Hepatic stellate cell (primary cell): ENCODE results near the gene COL7A1.

ENCODE experiments used
- DNase-seq: peaks from one replicate; pipeline ENCODE4 v3.0.0; 2011; ENCODE audit warnings: low spot score

COL7A1 gene

DNA sequence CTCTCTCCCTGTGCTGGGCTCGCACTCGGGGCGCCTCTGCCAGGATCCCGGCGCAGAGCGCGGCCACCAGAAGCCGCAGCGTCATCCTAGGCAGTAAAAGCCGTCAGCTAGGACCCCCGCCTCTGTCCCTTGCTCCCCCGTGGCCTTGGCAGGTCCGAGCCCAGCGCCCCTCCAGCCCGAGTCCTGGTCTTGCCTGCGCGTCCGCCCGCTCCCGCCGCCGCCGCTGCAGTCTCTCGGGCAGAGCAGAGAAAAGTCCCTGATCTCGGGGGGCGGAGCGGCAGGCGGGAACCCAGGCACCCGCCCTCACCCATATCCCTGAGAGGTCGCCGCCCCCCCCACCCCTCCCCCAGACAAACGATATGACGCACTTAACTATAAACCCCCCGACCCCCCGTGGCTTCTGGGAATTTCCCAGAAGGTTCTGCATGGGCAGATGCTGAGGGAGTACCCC is at the start of gene COL7A1:
TSS of gene COL7A1 (minus strand) at position 255 of the 451 bp plus-strand sequence. CDS start at position 85, 170 bp downstream.
- DNase-seq, result peak; percentile 62

DNA sequence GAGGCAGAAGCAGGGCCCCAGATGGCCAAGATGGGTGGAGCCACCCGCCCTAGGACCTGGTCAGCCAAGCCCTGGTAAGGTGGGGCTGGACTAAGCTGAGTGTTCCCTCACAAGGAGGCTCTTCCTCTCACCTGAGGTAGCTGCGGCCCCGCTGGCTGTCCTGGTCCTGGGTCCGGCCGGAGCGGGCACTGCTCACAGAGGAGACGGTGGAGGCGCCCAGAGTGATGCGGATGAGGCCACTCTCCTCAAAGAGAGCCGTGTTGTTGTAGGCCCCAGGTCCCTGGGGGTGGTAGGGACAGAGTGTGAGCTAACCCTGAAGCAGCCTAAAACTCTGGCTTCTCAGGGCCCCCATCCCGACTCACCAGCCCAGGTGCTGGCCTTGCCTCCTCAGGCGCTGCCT is 47.5 kb upstream of the COL7A1 start:
- DNase-seq, result no peak

DNA sequence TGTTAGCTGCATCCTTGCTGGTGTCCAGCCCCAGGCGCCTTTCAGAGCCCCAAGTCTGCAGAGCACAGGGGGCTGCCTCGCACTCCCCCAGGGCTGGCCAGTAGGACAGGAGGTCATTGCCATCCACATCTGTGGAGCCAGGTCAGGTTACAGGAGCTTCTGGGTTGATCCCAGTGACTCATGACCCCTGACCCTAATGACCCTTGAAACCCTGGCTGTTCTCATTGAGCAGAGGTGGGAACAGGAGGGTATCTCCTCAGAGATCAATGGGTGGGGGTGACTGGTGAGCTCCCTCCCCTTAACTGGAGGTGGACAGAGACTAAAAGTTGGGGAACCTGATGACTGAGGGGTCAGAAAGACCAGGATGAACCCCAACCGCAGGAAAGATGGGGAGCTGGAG is 46.3 kb upstream of the COL7A1 start:
- DNase-seq, result no peak

DNA sequence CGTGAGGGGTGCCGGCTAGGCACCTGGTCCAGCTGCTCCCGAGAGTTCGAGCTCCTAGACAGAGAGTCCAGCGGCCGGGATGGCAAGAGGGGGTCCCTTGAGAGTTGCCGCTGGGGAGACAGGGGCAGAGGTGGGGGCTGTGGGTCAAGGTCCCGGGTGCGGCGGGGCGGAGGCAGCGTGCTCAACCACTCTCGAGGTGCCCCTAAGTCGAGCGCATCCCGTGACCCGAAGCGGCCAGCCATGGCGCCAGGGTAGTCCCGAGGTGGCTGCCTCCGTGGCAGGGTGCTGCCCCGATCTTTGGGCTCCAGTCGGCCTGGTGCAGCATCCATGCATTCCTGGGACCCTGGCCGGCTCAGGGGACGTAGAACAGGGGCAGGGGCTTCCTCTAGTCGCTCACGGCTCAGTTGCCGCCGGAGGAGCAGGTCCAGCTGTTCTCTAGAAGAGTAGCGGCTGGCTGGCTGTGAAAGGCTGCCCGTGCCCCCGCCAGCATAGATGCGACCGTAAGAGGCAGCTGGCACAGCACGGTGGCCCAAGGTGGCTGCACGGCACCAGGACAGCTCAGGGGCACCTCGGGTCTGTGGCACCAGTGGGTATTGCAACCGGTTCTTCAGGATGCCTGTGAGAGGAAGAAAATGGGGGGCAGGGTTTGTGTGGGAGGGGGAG is 44.9 kb upstream of the COL7A1 start:
- no peak for DNase-seq

DNA sequence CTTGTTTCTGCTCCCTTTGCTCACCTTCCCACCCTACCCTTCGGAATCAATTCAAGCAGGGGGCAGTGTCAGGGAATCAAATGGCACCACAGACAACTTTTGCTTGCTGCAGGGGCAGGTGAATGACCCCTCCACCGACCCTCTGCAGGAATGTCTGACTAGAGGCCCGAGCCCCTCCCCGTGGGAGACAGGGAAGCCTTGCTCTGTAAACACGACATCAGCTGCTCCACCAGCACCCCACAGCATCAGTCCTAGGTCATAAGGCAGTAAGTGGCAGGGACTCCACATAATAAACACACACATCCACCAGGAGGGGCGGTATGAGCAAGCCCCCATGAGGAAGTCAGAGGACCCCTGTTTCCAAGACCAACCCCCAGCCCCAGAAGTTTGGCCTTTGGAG is 42.2 kb upstream of the COL7A1 start:
- DNase-seq, result no peak

DNA sequence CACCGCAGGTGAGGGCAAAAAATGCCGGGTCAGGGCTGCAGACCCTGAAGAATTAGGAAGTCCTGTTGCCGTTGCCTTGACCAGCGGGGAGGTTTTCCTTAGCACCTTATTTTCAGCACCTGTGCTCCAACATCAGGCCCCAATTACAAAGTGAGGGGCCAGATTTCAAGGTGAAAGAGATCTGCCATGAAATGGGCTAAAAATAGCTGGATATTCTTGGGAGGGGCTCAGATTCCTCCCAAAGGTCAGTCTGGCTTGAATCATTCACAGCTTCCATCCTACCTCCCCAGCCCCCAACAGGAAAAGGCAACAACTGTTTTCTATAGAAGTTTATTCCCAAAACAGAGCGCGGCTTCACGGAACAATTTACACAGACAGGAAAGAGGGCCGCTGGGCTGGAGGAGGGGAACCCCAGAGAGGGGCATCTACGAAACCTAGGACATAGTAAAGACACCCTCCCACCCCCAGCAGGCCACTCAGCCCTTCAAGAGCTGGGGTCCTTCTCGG is 41.1 kb upstream of the COL7A1 start:
- no peak for DNase-seq

DNA sequence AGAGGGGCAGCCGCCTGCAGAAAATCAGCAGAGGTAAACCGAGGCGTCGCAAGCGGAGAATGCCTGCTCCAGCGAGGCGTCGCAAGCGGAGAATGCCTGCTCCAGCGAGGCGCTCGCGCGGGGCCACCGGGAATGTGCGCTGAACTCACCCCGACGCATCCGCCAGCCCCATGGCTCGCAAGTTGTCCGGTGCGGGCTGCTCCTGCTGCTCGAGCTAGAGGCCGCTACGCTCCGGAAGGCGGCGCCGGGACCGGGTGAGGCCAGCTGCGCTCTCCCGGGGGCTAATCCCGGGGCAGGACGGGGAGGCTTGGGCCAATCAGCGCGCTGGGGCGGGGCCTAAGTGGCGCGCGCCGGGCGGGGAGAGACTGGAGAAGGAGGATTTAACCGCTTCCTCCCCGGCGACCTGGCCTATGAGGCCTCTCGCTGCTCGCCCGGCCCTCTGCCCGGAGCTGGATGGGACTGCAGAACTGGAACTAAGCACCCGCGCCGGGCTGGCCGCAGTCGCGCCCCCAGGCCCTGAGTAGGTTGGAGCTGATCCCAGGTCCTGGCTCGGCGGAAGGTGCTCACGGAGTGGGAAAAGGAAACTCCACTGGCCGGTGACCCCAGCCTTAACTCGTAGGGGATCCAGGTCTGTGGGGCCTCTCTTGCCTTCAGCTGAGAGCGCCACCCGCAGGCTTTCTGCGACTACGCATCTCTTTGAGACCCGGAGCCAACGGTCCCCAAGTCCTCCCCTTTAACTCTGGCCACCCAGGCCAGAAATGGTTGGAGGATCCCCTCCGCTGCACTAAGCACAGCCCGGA is 40.3 kb upstream of the COL7A1 start, which contains the start of gene SLC26A6:
TSS of gene SLC26A6 (minus strand) at position 240 of the 800 bp plus-strand sequence. CDS start at position 172, 68 bp downstream.
- peak; percentile 100 for DNase-seq

DNA sequence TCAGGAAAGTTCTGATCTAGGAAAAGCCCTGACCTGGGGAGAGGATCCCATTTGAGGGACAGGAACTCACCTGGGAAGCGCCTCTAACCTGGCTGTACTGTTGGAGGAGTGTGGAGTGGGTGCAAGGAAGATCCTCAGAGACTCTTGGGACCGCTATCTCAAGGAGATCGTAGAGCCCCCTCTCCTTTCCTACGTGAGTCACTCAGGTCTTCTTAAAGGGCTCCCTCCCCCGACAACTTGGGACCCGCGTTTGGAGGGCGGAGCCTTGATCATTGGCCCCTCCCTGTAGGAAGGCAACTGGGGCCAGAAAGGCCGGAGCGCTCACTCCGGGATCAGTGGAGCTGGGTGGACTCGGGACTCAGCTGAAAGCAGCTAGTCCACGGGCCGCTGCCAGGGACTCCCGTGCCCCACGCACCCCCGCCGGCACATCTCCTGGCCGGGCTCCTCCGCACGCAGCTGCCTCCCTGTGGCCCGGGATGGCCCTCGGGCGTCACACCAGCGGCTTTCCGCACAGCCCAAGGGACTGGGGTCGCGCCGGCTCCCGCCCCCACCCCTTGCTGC is 39.6 kb upstream of the COL7A1 start:
- peak; percentile 90 for DNase-seq

DNA sequence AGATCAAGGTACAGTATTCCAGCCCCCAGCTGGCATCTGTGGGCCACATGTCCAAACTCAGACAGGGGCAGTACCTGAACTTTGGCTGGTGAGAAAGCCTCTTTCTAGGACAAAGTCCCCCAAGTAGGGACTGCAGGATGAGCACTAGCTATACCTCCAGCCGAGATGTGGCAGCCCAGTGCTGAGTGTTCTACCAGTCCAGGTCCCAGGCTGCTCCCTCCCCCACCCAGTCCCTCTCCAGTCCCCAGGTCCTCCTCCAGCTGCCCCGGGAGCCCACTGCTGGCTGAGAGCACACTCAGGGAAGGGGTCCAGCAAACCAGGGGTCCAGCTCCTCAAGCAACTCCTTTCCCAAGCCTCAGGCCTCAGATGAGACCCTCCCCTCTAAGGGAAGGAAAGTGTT is 38.6 kb upstream of the COL7A1 start:
- DNase-seq, result no peak

DNA sequence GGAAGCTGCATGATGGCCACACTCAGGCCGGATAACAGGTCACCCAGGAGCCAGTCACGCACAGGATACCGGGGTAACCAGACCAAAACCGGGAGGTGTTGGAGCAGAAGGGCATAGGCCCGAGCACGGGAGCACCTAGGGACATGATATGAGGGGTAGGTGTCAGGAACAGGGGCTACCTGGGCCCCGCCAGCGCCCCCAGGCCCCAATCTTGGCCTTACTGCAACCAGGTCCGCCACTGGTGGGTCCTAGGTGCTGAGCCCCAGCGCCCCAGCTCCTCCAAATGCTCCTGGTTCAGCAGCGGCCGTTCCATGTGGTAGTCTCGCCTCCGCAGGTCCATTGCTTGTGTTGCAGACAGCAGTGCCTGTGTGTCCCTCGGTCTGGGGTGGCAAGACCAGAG is 38.1 kb upstream of the COL7A1 start:
- no peak for DNase-seq

DNA sequence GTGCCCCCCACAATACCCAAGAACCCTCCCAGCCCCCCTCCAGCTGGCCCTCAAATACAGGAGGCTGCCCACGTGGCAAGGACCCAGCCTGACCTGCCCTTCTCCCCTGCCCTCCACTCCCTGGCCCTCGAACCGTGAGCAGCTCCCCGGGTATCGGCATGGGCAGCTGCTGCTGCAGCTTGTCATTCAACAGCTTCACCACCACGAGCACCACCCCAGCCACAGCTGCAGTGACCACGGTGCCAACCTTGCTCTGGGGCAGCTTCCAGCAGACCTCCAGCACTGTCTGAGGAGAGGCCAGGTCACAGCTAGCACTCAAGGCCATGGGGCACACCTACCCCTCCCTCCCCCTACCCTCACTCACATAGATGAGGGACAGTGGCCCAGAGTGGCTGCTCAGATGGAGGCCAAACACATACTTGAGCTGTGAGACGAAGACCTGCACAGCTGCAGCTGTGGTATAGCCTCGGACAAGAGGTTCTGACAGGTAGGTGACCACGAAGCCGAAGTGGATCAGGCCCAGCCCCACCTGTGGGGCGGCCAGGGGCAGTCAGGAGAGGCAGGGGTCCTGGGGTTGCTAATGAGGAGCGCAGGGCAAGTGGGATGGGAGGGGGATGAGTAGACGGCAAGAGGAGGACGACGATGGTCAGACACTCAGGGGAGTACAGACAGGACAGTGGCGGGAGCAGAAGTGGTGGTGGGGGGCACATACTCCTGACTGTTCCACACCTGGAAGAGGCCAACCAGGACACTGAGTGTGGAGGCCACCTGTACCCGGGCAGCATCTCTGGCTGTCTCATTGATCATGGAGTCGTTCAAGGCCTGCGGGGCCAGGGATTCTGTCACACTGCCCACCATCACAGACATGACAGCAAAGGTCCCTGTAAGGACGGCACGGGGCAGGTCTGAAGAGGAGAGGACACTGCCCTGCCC is 36.7 kb upstream of the COL7A1 start:
- DNase-seq, result no peak

DNA sequence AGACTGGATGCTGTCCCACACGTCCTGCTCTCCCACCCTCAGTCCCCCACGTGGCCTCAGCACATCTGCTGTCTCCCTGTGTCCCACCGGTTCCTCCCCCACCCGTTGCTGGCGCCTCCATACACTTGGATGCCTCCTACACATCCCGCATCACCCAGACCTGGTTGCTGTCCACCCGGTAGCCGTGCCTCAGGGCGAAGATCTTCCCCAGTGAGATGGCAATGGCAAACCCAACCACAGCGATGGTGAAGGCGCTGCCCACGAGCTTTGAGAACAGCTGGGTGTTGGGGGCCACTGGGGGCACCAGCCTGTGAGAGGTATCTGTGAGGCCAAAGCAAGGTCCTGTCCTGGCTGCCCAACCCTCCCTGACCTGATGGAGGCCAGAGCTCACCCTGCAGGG is 35.7 kb upstream of the COL7A1 start:
- DNase-seq, result no peak

DNA sequence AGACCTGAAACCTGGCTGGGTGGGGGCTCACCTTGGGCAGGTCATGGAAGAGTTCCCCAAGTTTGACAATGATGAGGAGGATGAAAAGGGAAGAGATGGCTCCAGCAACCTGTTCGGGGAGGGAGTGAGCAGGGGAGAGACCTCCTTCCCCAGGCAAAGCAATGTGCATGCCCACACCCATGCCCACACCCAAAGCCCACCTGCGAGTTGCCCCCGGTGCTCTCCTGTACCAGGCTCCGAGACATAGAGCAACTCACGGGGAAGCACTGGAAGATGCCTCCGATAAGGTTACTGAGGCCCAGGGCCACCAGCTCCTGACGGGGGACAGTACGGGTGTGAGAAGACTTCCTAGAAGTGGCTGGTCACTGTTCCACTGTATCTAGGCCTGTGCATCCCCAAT is 35.3 kb upstream of the COL7A1 start:
- DNase-seq, result no peak

DNA sequence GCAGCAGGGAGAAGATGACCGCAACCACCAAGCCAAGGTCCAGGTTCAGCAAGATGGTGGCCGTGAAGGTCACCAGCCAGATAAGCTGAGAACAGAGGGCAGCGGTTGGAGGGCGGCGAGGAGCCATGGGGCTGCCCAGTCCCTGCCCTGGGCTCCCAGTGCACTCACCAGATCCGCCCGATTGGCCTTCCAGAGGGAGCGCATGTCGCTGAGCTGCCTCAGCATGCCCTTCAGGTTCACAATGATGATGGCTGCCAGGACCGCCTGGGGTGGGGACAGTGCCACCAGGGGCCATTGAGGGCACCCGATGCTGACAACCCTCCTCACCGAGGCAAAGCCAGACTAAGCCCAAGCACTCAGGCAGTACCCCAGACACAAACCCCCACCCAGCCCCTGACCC is 34.8 kb upstream of the COL7A1 start:
- no peak for DNase-seq

DNA sequence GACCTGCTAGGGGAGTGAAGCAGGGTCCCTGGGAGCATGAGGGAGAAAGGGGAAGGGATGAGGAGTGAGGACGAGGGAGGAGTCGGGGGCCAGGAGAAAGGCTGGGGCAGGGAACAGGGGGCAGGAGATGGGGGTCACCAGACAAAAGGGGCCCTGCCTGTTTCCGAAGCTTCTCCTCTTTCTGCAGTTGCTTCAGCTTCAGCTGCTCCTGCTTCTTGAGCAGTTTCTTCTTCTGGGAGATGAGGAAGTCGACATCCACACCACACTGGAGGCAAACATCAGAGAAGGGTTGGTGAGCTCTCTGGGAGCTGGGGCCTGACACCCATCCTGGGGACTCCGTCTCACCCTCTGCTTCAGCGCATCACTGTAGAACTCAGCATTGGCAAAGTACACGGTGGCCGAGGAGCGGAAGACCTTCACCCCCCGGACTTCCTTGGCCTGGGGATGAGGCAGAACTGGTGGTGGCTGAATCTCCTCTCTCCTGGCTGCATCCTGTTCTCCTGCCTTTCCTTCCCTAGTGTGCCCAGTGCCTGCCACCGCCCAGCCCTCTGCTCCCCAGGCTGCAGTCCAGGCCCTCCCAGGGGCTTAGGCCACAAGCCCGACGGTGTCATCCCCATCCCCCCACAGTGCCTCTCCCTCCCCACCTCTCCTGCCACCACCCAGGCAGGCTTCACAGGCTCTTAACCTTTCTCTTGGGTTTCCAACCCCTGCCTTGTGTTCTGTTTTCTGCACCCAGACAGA is 33.3 kb upstream of the COL7A1 start:
- no peak for DNase-seq

DNA sequence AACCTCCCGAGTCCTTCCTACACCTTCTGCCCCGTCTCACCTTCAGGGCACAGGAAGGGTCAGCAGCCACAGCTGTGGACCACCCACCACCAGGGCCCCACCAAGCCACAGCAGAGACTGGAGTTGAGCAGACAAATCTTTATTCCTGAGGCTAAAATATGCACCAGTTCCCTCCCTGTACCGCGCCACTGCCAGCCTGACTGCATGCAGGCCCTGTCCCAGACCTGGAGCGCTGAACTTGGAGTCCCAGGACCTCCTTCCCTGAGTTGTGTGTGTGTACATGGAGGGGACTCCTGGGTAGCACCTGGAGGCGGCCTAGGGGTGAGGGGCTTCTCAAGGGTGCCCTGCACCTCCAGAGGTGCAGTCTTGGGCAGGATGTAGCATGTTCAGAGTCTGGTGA is 30.5 kb upstream of the COL7A1 start:
- DNase-seq, result no peak

DNA sequence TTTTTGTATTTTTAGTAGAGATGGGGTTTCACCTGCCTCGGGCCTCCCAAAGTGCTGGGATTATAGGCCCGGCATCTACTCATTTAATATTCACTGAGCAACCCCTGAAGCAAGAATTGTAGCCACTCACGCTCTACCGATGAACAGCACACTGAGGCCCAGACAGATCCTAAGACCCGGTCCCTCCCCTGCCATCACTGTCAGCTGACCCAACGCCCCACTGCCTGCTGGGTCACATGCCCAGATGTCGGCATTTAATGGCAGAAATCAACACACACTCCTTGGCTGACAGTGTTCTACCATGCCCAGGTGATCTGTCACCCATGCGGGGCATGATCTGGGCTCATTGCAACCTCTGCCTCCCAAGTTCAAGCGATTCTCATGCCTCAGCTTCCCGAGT is 29.6 kb upstream of the COL7A1 start:
- no peak for DNase-seq

DNA sequence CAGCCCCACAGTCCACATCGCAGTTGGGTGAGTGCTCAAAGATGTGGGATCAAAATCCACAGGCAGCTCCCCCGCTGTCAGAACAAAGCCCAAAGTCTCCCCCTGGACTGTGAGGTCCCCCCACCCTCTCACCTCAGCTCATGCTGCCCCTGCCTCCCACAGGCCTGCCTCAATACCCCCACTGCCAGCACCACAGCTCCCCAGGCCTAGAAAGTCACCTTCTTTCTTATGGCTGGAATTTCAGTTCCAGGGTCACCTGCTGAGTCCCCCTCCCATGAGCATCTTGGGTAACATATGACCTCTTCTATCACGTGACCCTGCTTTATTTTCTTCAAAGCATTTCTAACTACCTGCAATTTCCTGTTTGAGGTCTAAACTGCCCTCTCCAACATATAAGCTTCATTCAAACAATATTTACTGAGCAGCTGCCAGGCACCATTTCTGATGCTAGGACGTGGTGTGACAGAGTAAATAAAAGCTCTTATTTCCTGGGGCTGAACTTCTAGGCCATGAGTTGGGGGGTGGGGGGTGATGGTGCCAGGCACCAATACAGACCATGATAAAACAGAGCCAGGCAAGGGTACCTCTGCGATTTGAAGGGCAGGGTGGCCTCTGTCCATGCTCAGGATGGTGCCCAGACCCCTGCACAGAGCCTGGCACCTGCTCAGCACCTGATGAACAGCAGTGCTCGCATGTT is 28.9 kb upstream of the COL7A1 start:
- no peak for DNase-seq

DNA sequence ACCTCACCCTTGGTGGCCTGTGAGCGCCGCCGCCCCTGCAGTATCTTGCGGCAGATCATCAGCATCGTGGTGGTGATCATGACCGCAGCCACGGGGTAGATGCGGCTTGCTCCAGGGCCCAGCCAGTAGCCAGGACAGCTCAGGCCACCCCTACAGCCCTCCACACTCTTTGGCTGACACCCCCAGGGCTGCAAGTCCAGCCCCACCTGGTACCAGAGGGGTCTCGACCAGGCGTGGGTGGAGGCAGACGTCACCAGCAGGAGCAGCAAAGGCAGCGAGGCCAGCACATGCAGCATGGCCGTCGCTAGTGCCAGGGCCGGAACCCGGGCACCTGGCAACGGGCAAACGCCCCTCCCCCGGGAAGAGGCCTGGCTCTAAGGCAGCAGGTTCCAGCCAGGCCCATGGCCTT is 26.3 kb upstream of the COL7A1 start, which contains the start of gene TMEM89:
TSS of gene TMEM89 (minus strand) at position 309 of the 409 bp plus-strand sequence. CDS start at position 296, 13 bp downstream.
- DNase-seq, result no peak
